CD14-positive monocyte (primary cell): ENCODE measurements around the gene BCL2L14. TPM values are rescaled to one million over a fixed set of nuclear protein-coding genes. Genes with fewer than 3 reads are reported as not detected.

Experiments used
- DNase-seq, 3 donors: peaks; one replicate each; pipeline ENCODE4 v3.0.0-alpha.2; 2011 to 2022
- H2AFZ ChIP-seq: 2 replicates; pipeline ENCODE4 v1.6.0; 2012; ENCODE audit warnings: mild to moderate bottlenecking, low read depth, low read length, inconsistent platforms; ENCODE audit not compliant: insufficient read depth, poor library complexity, severe bottlenecking
- H3K27ac ChIP-seq, 2 donors: 1 replicate in 1 of 2; 2 replicates in 1 of 2; pipeline ENCODE4 v1.5.1; 2012 to 2013; ENCODE audit warnings: low read length in 2 of 2, control low read depth in 1 of 2, inconsistent platforms in 1 of 2, low read depth in 1 of 2, mild to moderate bottlenecking in 1 of 2
- H3K27me3 ChIP-seq, 2 donors: one replicate each; pipeline versions ENCODE4 v1.6.0 to v1.6.1; 2011 to 2013; ENCODE audit warnings: low read length in 2 of 2; ENCODE audit not compliant: control insufficient read depth in 2 of 2, insufficient read depth in 2 of 2
- H3K36me3 ChIP-seq, 2 donors: replicated peaks in 1 of 2; 1 replicate in 1 of 2; 2 replicates in 1 of 2; pipeline versions ENCODE4 v1.5.1 to v1.6.1; 2012 to 2013; ENCODE audit warnings: low read length in 2 of 2, control low read depth in 1 of 2, inconsistent platforms in 1 of 2, mild to moderate bottlenecking in 1 of 2; ENCODE audit not compliant: insufficient read depth in 2 of 2, control insufficient read depth in 1 of 2
- H3K4me1 ChIP-seq, 2 donors: 1 replicate in 1 of 2; 2 replicates in 1 of 2; pipeline versions ENCODE4 v1.5.1 to v1.6.1; 2012 to 2013; ENCODE audit warnings: low read length in 2 of 2, control low read depth in 1 of 2, inconsistent platforms in 1 of 2, mild to moderate bottlenecking in 1 of 2, moderate library complexity in 1 of 2; ENCODE audit not compliant: insufficient read depth in 2 of 2, control insufficient read depth in 1 of 2
- H3K4me2 ChIP-seq: replicated peaks from 2 replicates; pipeline ENCODE3; 2012; ENCODE audit warnings: low read length, moderate library complexity, mild to moderate bottlenecking; ENCODE audit not compliant: poor library complexity, severe bottlenecking; ENCODE audit errors: extremely low read depth
- H3K4me3 ChIP-seq, 3 experiments: fragments of 200-600 bp in 1 of 3; sonication (generic) in 1 of 3; replicated peaks in 1 of 3; 1 replicate in 2 of 3; 2 replicates in 1 of 3; pipeline ENCODE4 v1.5.1; 2011 to 2013; ENCODE audit warnings: low read length in 3 of 3, mild to moderate bottlenecking in 3 of 3, control low read depth in 2 of 3, low read depth in 2 of 3, inconsistent platforms in 1 of 3, moderate library complexity in 1 of 3
- H3K79me2 ChIP-seq: 2 replicates; pipeline ENCODE4 v1.6.0; 2012; ENCODE audit warnings: mild to moderate bottlenecking, control low read depth, inconsistent platforms, low read length, moderate library complexity; ENCODE audit not compliant: insufficient read depth
- H3K9ac ChIP-seq: 2 replicates; pipeline ENCODE4 v1.6.0; 2017; ENCODE audit warnings: low read length, mild to moderate bottlenecking; ENCODE audit not compliant: insufficient read depth, poor library complexity, severe bottlenecking
- H3K9me3 ChIP-seq, 2 donors: replicated peaks in 1 of 2; 1 replicate in 1 of 2; 2 replicates in 1 of 2; pipeline versions ENCODE4 v1.5.1 to v1.6.1; 2012 to 2013; ENCODE audit warnings: low read length in 2 of 2, control low read depth in 1 of 2; ENCODE audit not compliant: control insufficient read depth in 1 of 2, insufficient read depth in 1 of 2
- H4K20me1 ChIP-seq: 2 replicates; pipeline ENCODE4 v1.6.0; 2012; ENCODE audit warnings: mild to moderate bottlenecking, low read length, control low read depth, moderate library complexity; ENCODE audit not compliant: insufficient read depth
- H3K27ac Mint-ChIP-seq, 7 donors: one replicate each; pipeline ENCODE4 v1.8.0; 2020; ENCODE audit warnings: mild to moderate bottlenecking in 7 of 7, mixed read lengths in 7 of 7, moderate library complexity in 6 of 7, inconsistent platforms in 2 of 7
- H3K27me3 Mint-ChIP-seq, 3 donors: one replicate each; pipeline ENCODE4 v1.8.0; 2021 to 2022; ENCODE audit warnings: low read depth in 3 of 3, mild to moderate bottlenecking in 3 of 3, mixed read lengths in 3 of 3, moderate library complexity in 3 of 3, inconsistent platforms in 1 of 3
- H3K36me3 Mint-ChIP-seq, 2 donors: one replicate each; pipeline ENCODE4 v1.8.0; 2020; ENCODE audit warnings: mixed read lengths in 2 of 2, inconsistent platforms in 1 of 2, mild to moderate bottlenecking in 1 of 2
- H3K4me1 Mint-ChIP-seq: one replicate; pipeline ENCODE4 v1.8.0; 2020; ENCODE audit warnings: mild to moderate bottlenecking, mixed read lengths
- H3K4me3 Mint-ChIP-seq, 2 donors: one replicate each; pipeline ENCODE4 v1.8.0; 2020; ENCODE audit warnings: mild to moderate bottlenecking in 2 of 2, mixed read lengths in 2 of 2, moderate library complexity in 1 of 2
- H3K9me3 Mint-ChIP-seq, 7 donors: one replicate each; pipeline ENCODE4 v1.8.0; 2020 to 2022; ENCODE audit warnings: mixed read lengths in 7 of 7, mild to moderate bottlenecking in 6 of 7, moderate library complexity in 6 of 7, inconsistent platforms in 2 of 7
- WGBS: methylation state at CpG from one replicate; pipeline ENCODE4 v1.1.5; 2013; ENCODE audit warnings: missing lambda C conversion rate; ENCODE audit not compliant: insufficient coverage; 5-methylcytosine and 5-hydroxymethylcytosine counted together
- intact Hi-C, 2 donors: fragments of 100-400 bp; cut with micrococcal nuclease; formaldehyde crosslinking; loops; one replicate each; pipeline versions ENCODE4 v1.15.0 to v1.15.1; 2023
- polyA plus RNA-seq, 3 donors: library from polyadenylated mRNA; depleted of rRNA in 1 of 3; unstranded in 2 of 3; stranded (reverse) in 1 of 3; fragments of 300-500 nt in 2 of 3; fragments of >200 nt in 1 of 3; fragmentation: Illumina TruSeq in 2 of 3; gene quantifications; 1 replicate in 2 of 3; 2 replicates in 1 of 3; pipeline ENCODE4 v1.2.3, GENCODE V29; 2012 to 2021
- TF ChIP-seq, protein P1 (sequence below): fragments of 200-600 bp; IDR thresholded peaks from one replicate; pipeline ENCODE4 v1.8.0; 2022; ENCODE audit warnings: antibody characterized with exemption, mild to moderate bottlenecking

The BCL2L14 gene
- polyA plus RNA-seq, 3 donors: not detected

DNA sequence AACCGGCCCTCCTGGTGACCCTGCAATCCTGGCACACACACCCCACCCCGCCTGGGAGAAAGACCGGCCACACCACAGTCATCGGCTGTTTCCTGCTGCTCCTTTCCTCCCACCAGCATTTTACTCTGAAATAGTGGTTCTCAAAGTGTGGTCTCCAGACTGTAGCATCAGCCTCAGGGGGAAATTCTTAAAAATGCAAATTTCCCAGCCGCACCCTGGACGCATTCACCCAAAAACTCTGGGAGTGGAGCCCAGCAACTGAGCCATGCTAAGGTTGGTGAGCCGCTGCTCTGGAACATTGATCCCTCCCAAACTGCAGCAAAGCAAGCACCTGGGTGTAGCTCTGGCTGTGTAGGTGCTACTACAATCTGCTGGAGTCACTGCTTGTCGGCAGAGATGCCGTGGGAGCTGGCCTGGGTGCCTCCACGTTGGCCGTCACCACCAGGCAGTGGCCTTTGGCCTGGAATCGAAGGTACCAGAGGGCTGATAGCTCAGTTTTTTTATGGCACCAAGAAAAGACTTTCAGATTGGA is 38.4 kb upstream of the BCL2L14 start:
- no peaks in the 10 kb centered on the region for H3K36me3 Mint-ChIP-seq
- no peaks in the 10 kb centered on the region for H4K20me1 ChIP-seq
- peak overlapping the region; percentile 85 for H2AFZ ChIP-seq
- H3K4me1 Mint-ChIP-seq: peaks cover 39% of the 10 kb centered on the region
- no peaks in the 10 kb centered on the region for H3K36me3 ChIP-seq
- DNase-seq: no peak
- no peaks in the 10 kb centered on the region for H3K27me3 ChIP-seq
- peak overlapping the region; percentile 59 for H3K9ac ChIP-seq
- no peak overlapping the region for H3K27ac ChIP-seq
- H3K4me3 ChIP-seq: peak overlapping the region in 1 of 3 experiments; percentile 85
- peaks cover 0 to 3% (median 0%) of the 10 kb centered on the region in 7 donors for H3K9me3 Mint-ChIP-seq
- H3K27ac Mint-ChIP-seq: peak overlapping the region in 2 of 7 donors; percentile 26 to 35
- H3K9me3 ChIP-seq: no peaks in the 10 kb centered on the region
- peak overlapping the region; percentile 85 to 94 for H3K4me3 Mint-ChIP-seq
- H3K4me2 ChIP-seq: peak overlapping the region; percentile 99
- TF ChIP-seq, protein P1, sequence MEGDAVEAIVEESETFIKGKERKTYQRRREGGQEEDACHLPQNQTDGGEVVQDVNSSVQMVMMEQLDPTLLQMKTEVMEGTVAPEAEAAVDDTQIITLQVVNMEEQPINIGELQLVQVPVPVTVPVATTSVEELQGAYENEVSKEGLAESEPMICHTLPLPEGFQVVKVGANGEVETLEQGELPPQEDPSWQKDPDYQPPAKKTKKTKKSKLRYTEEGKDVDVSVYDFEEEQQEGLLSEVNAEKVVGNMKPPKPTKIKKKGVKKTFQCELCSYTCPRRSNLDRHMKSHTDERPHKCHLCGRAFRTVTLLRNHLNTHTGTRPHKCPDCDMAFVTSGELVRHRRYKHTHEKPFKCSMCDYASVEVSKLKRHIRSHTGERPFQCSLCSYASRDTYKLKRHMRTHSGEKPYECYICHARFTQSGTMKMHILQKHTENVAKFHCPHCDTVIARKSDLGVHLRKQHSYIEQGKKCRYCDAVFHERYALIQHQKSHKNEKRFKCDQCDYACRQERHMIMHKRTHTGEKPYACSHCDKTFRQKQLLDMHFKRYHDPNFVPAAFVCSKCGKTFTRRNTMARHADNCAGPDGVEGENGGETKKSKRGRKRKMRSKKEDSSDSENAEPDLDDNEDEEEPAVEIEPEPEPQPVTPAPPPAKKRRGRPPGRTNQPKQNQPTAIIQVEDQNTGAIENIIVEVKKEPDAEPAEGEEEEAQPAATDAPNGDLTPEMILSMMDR: no peak
- no peaks in the 10 kb centered on the region for H3K79me2 ChIP-seq
- peaks cover 0 to 2% (median 0%) of the 10 kb centered on the region in 3 donors for H3K27me3 Mint-ChIP-seq
- intact Hi-C loops: loop anchor here (5.0 to 10.0 kb wide), 4 partner anchors 138 to 478 kb away; no protein-coding TSS in a partner anchor
- peaks cover 22 to 24% of the 10 kb centered on the region in 2 donors for H3K4me1 ChIP-seq
- WGBS: 44% methylated on average over 7 of the region's 12 CpGs

- Mint-ChIP-seq H3K4me1 (peaks cover 33% of the 10 kb centered on the region), H3K36me3 (no peaks in the 10 kb centered on the region), H3K9me3 (peaks cover 0 to 3% (median 0%) of the 10 kb centered on the region in 7 donors), H3K27me3 (peaks cover 0 to 5% (median 0%) of the 10 kb centered on the region in 3 donors), H3K4me3 (peak overlapping the region; percentile 85 to 94), H3K27ac (peak overlapping the region; percentile 28 to 88 (median 80))
- Histone ChIP-seq H3K4me2 (peak overlapping the region; percentile 99), H3K36me3 (no peaks in the 10 kb centered on the region), H3K9me3 (no peaks in the 10 kb centered on the region), H3K9ac (peak overlapping the region; percentile 59), H4K20me1 (no peaks in the 10 kb centered on the region), H2AFZ (peak overlapping the region; percentile 85), H3K4me3 (peak overlapping the region; percentile 44 to 85 (median 49)), H3K4me1 (peaks cover 16 to 19% of the 10 kb centered on the region in 2 donors), H3K27ac (peak overlapping the region in 1 of 2 donors; percentile 76), H3K79me2 (no peaks in the 10 kb centered on the region), H3K27me3 (no peaks in the 10 kb centered on the region)
- WGBS: 0% methylated on average over 17 of the region's 27 CpGs
- TF ChIP-seq, protein P1: peak; percentile 91
- intact Hi-C loops: loop anchor here (1.0 to 10.0 kb wide), 5 partner anchors 138 to 478 kb away; no protein-coding TSS in a partner anchor
- peak; percentile 42 to 68 (median 60) for DNase-seq
These were observed 37.6 kb upstream of the BCL2L14 start for GRCh38 chr12:12032851-12033797.
